Activated gamma-delta T cell (primary cell): Measurements from ENCODE around the gene CHKA.

Experiments used
- DNase-seq: peaks from one replicate; lab custom pipeline; 2025; lab: John Stamatoyannopoulos, UW

CHKA gene

GRCh38 chr11:68074584-68075352 lies 46.4 kb downstream of the CHKA start:
- no peak for DNase-seq

DNA sequence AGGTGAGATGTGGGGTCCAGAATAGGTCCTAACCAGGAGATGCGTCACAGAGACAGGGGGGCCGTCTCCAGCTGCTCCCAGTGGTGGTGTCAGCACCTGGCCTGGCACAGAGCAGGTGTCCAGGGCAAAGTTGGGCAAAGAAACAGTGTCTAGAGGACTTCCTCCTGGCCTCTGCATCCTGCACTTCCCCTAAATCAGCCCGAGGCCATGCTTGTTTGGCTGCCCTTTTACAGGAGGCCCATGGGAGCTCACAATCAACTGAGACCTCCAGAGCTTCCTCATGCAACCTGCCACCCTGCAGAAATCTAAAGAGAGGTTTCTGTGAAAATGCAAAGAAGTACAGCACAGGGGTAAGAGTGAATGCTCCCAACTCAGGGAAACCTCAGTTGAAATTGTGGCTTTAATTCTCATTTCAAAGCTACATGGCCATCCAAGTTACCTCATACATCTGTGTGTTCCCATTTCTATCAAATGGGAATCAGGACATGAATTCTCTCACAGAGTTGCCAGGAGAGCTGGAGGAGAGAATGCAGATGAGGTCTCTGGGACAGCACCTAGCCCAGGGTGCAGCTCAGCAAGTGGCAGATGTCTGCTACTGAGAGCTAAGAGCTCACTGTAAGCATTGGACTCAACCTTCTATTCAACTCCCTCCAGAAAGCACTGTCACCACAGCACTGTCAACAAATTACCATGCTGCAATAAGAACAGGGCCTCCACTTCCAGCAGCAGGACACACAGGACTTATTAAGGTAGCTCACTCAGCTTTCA lies 49.7 kb downstream of the CHKA start:
- no peak for DNase-seq

DNA sequence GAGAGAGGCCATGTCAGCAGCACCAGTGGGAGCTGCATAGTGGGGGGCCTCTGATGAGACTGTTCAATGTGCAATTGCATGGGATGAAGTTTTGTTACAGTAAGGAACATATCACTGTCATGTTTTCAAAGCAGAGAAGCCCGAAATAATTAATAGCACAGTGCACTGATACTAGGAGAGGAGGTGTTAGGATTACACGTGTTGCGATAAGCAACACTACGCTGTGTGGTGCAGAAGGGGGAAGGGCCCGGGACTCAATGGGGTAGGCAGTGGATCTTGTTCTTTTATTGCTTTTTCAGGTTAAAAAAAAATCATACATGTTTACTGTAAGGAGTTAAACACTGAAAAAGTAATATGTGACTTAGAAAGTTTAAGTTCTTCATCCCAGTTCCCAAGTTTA lies 53.2 kb downstream of the CHKA start:
- DNase-seq, result no peak

DNA sequence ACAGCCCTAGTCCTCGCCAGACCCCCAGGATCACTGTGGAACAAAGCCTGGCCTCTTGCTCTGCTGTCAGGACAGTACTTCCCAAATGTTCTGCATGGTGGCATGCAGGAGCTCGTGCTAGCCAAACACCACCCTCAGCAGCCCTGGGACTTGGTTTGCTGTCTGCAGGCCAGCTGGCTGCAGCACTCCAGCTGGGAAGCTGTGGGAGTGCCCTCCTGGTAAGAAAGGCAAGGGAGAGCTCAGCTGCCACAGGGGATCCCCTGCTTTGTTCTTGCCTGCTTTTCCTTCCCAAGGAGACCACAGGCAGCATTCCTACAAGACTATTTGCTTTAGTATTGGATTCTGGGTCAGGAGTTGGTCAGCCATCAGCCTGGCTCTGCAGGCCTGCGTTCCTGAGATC lies 54.4 kb downstream of the CHKA start:
- DNase-seq, result no peak

DNA sequence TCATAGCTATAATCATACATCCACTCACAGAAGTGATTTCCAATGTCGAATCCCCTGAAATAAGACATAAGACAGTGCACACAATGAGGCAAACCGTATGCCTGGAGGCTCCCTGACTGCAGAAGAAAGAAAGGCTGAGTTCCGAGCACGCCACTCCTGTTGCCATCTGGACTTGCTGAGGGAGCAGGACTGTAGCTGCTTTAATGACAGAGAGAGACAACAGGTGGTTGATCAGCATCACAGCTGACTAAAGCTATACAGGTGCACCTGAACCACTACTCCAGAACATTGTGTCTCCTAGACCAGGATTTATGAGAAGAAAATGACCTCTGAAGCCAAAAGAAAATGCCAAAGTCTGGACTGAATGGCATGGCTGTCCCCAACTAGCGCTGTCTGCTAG lies 55.3 kb downstream of the CHKA start:
- no peak for DNase-seq

- no peak for DNase-seq
These were observed 56.3 kb downstream of the CHKA start for GRCh38 chr11:68064926-68065325.

GRCh38 chr11:68061508-68061907 lies 59.7 kb downstream of the CHKA start:
- DNase-seq, result no peak

GRCh38 chr11:68057807-68058206 lies 63.4 kb downstream of the CHKA start:
- no peak for DNase-seq

- no peak for DNase-seq
These were observed 64.6 kb downstream of the CHKA start for GRCh38 chr11:68056317-68057285.

- DNase-seq, result no peak
These were observed 67.0 kb downstream of the CHKA start for GRCh38 chr11:68053981-68054812.

GRCh38 chr11:68053117-68053516 lies 68.1 kb downstream of the CHKA start:
- DNase-seq, result no peak

DNA sequence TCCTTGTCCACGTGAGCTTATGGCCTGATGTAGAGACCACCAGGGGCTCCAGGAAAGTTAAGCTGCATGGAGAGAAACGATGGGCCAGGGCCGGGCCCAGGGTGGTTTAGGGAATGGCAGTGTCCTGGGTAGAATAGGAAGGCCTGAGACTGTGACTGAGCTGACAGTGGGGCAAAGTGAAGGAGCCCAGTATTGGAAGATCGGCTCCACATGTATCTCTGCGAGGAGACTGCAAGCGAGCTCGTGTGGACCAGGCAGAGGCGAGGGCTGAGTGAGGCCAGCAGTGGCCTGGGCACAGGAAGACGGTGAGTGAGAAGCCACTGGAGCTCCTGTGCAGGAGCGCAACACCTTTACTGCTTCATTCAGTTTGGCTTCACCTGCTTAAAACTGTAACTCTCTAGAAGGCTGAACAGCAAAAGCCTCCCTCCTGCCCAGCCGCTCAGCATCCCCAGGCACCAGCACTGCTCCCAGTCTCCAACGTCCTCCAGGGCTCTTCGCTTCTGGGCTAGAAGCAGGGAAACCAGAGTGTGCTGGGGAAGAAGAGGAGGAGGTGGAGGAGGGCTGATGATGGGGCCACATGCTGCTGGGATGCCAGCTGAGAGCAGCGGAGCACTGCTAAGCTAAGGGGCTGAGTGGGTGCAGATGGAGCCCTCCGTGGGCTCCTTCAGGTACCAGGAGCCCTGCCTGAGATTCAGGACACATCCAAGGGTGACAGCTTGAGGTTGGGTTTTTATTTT lies 68.9 kb downstream of the CHKA start:
- no peak for DNase-seq

DNA sequence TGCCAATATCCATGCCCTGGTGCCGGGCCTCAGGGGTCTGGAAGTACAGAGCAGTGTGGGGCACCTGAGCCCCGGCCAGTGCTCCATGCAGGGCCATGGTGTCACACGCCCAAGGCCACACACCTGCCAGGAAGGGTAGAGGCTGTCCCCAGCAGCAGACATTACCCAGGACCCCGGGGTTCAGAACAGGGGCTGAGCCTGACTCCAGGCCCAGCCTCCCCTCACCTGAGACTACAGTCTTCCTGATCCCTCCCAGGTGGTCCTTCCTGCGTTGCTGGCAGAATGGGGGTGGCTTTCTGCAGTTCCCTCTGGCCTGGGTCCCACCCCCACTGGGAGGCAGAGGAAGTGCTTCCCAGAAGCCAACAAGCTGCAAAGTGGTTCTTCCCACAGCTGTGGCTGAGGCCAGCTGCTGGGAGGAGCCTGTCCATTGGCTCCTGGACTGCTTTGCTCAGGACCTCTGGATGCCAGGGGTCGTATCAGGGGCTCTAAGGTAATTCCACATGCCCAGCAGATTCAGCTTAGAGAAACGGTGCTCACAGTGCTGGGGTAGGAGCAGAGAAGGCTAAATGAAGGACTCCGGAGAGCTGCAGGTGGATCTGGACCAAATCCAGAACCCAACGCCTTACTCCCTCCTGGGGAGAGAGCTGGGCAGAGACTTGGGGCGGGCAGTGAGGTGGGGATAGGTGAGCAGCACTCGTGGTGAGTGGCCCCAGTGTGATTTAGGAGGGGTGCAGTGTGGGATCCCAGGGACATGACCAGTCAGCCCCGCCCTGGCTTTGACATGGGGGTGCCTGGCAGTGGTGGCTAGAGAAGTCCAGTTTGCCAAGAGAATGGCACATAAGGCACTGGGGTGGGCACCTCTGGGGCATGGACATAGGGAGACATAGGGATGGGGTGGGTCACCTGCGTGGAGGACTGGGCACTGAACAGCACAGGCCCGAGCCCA lies 69.7 kb downstream of the CHKA start:
- no peak for DNase-seq

DNA sequence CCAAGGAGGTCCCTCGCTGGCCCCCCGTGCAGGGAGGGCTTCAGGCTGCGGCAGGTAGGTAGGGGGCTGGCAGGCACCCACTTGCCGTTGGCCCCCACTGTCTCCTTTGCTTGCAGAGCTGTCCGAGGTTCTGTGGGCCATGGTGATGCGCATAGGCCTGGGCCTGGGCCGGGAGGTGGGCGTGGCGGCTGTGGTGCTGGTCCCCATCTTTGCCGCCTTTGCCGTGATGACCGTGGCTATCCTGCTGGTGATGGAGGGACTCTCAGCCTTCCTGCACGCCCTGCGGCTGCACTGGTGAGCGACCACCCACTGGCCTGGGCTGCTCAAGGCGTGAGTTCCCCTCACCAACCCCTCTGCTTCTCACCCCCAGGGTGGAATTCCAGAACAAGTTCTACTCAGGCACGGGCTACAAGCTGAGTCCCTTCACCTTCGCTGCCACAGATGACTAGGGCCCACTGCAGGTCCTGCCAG lies 70.8 kb downstream of the CHKA start:
- no peak for DNase-seq

- DNase-seq, result no peak
These were observed 71.4 kb downstream of the CHKA start for GRCh38 chr11:68049509-68050370.

DNA sequence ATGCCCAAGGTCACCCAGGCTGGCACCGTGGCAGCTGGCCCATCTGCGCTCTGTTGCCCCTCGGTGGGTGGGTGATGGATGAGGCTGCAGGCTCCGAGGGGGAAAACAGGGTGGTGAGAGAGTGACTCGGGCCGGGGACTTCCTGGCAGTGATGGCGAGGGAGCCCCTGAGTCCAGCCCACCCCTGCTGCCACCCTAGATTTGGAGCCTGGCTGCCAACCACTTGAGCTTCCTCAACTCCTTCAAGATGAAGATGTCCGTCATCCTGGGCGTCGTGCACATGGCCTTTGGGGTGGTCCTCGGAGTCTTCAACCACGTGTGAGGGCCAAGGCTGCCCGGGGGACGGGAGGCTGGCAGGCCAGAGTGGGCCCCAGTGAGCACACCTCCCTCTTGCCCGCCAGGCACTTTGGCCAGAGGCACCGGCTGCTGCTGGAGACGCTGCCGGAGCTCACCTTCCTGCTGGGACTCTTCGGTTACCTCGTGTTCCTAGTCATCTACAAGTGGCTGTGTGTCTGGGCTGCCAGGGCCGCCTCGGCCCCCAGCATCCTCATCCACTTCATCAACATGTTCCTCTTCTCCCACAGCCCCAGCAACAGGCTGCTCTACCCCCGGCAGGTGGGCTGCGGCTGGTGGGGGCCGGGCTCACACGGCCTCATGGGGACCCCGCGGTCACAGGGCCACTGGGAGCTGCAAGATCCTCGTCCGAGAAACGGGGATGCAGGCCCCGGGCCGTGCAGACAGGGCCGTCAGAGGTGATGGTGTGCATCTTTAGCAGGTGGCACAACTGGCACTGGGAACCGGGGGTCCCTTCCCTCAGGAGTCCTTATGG lies 72.3 kb downstream of the CHKA start:
- no peak for DNase-seq
